Skeletal muscle tissue (tissue), 4 donors: ENCODE data around the gene GPR62. TPM values are rescaled to one million over a fixed set of nuclear protein-coding genes. Genes with fewer than 3 reads are reported as not detected.

ENCODE experiments used
- H3K27ac ChIP-seq: one replicate; pipeline ENCODE4 v1.7.0; 2013; ENCODE audit warnings: mild to moderate bottlenecking, low read depth, low read length, inconsistent platforms
- H3K27me3 ChIP-seq, 3 donors: one replicate each; pipeline ENCODE4 v1.7.0; 2013; ENCODE audit warnings: low read length in 3 of 3; ENCODE audit not compliant: control insufficient read depth in 3 of 3, insufficient read depth in 3 of 3
- H3K36me3 ChIP-seq, 3 donors: one replicate each; pipeline ENCODE4 v1.7.0; 2013; ENCODE audit warnings: low read length in 3 of 3; ENCODE audit not compliant: control insufficient read depth in 3 of 3, insufficient read depth in 3 of 3
- H3K4me1 ChIP-seq, 3 donors: one replicate each; pipeline ENCODE4 v1.7.0; 2013; ENCODE audit warnings: low read length in 3 of 3, mild to moderate bottlenecking in 3 of 3; ENCODE audit not compliant: control insufficient read depth in 3 of 3, insufficient read depth in 3 of 3
- H3K4me3 ChIP-seq, 3 donors: one replicate each; pipeline ENCODE4 v1.7.0; 2013; ENCODE audit warnings: low read length in 3 of 3
- H3K9ac ChIP-seq, 3 donors: one replicate each; pipeline ENCODE4 v1.7.0; 2013; ENCODE audit warnings: low read length in 3 of 3, mild to moderate bottlenecking in 3 of 3, moderate library complexity in 2 of 3, low read depth in 1 of 3
- H3K9me3 ChIP-seq, 3 donors: one replicate each; pipeline ENCODE4 v1.7.0; 2013; ENCODE audit warnings: low read length in 3 of 3; ENCODE audit not compliant: control insufficient read depth in 3 of 3
- total RNA-seq: library from RNA; depleted of rRNA; stranded (reverse); fragments of >200 nt; gene quantifications from one replicate; pipeline ENCODE4 v1.2.3, GENCODE V29; 2014
- donor health status: Osteomylitis.

GPR62 gene
- total RNA-seq, 1 donor from 2014 or later: 0.52 TPM

DNA sequence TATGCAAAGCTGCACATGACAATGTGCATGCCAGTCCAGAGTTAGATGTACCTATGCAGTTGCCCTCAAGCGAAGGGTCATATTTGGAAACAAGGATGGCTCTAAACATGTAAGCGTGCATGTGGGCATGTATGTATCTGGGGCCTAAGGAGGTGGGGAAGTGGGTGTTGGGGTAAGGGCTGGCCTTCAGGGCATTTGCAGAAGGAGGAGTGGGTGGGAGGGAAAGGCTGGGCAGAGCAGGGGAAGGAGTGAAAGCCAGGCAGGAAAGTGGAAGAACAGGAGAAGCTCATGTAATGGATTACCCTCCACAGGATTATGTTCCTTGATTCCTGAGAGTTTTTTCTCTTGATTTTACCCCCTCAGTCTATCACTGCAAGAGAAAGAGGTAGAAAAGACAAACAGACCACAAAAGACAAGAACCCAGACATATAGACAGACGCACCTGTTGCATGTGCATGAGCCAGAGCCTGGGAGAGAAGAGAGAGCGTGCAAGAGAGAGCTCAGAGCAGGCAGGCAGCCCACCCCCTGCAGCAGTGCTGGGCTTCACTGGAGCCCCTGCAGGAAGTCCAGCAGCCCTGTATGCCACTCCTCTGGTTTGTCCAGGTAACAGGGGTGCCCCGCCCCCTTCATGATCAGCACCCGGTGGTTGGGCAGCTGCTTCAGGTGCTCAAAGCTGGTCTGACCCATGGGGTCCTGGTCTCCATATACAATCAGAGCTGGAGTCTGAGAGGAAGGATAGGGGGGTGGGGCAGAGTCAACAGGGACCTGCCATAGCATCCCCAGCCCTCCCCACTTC is 13.9 kb downstream of the GPR62 start:
- Histone ChIP-seq H3K27me3 (no peaks in the 10 kb centered on the region), H3K9me3 (no peaks in the 10 kb centered on the region), H3K4me3 (no peak overlapping the region), H3K27ac (no peak overlapping the region), H3K36me3 (peaks cover 0 to 3% (median 2%) of the 10 kb centered on the region in 3 donors), H3K4me1 (peaks cover 61 to 73% (median 62%) of the 10 kb centered on the region in 3 donors), H3K9ac (peak overlapping the region in 1 of 3 donors; percentile 45)

DNA sequence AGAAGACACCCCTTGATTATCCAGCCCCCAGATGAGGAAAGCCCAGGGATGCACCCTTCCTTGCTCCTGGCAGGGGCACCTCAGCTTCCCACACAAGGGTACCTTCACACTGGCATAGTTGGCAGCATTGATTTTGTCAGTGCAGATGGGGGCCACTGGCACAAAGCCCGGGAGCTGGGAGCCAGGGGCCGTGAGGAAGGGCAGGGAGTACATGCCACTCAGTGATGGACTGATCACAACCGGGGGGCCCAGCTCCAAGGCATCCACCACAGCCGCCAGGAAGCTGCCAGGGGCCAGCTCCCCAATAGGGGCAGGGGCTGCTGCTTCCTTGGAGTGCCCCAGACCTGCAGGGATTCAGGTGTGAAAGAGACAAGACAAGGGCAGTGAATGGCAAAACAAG is 14.7 kb downstream of the GPR62 start:
- Histone ChIP-seq H3K4me3 (no peak overlapping the region), H3K4me1 (peaks cover 61 to 73% (median 63%) of the 10 kb centered on the region in 3 donors), H3K27ac (peak overlapping the region; percentile 19), H3K9me3 (no peaks in the 10 kb centered on the region), H3K36me3 (peaks cover 0 to 3% (median 2%) of the 10 kb centered on the region in 3 donors), H3K9ac (peak overlapping the region in 2 of 3 donors; percentile 30 to 50), H3K27me3 (no peaks in the 10 kb centered on the region)

DNA sequence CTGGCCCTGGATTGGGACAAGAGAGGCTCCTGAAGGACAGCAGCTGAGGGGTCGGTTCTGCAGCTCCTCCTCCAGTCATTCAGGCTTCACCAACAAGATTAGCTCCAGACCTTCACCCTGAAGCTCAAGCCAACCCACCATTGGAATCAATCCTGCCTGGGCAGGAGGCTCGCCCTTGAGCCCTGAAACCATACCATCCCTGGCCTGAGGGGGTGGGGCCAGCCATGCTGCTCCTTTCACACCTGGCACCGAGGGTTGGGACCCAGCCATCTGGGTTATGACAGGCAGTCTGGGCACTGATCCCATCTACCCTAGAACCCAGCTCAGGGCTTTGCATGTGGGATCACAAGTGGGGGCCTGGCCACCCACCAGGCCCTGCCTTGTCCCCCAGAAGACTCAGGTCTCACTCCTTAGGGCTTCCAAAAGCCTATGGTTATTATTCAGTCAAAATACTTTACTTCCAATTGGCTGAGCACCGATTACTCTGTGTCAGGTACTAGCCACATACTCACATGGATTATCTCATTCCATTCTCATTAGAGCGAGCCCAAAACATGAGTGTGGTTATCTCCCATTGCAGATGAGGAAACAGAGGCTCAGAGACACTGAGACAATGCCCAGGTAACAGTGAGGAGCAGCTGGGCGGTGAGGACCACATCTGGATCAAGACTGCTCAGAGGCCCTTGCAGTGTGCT is 15.6 kb downstream of the GPR62 start:
- no peaks in the 10 kb centered on the region for H3K9me3 ChIP-seq
- no peaks in the 10 kb centered on the region for H3K27me3 ChIP-seq
- peak overlapping the region; percentile 19 for H3K27ac ChIP-seq
- peaks cover 59 to 70% (median 60%) of the 10 kb centered on the region in 3 donors for H3K4me1 ChIP-seq
- no peak overlapping the region for H3K4me3 ChIP-seq
- H3K36me3 ChIP-seq: peaks cover 0 to 3% (median 2%) of the 10 kb centered on the region in 3 donors
- peak overlapping the region in 1 of 3 donors; percentile 50 for H3K9ac ChIP-seq

DNA sequence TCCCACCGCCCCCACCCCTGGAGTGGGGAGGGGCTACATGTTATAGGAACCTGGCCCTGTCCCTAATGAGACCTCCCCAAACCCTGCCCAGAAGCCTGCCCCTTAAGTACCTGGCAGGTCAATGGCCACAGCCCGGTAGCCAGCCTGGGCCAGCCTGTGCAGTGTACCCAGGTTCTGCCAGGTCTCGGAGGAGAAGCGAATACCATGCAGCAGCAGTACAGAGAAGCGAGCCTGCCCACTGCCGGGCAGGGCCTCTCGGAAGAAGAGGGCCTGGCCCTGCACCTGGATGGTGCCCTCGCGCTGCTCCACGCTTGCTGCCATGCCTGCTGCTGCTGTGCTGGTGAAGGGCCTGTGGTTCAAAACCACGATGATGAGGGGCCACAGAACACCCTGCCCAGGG is 16.2 kb downstream of the GPR62 start:
- no peak overlapping the region for H3K27ac ChIP-seq
- peak overlapping the region in 1 of 3 donors; percentile 57 for H3K9ac ChIP-seq
- no peak overlapping the region for H3K4me3 ChIP-seq
- peaks cover 55 to 67% (median 56%) of the 10 kb centered on the region in 3 donors for H3K4me1 ChIP-seq
- H3K27me3 ChIP-seq: no peaks in the 10 kb centered on the region
- peaks cover 0 to 3% (median 2%) of the 10 kb centered on the region in 3 donors for H3K36me3 ChIP-seq
- H3K9me3 ChIP-seq: no peaks in the 10 kb centered on the region

GRCh38 chr3:51974277-51974962 is 19.2 kb downstream of the GPR62 start:
- Histone ChIP-seq H3K9me3 (no peaks in the 10 kb centered on the region), H3K9ac (peak overlapping the region; percentile 92 to 100 (median 98)), H3K27me3 (no peaks in the 10 kb centered on the region), H3K4me1 (peaks cover 36 to 45% (median 39%) of the 10 kb centered on the region in 3 donors), H3K36me3 (peaks cover 0 to 3% (median 0%) of the 10 kb centered on the region in 3 donors), H3K4me3 (peak overlapping the region; percentile 76 to 97 (median 95)), H3K27ac (peak overlapping the region; percentile 98)

GRCh38 chr3:51974963-51975851 is 20.0 kb downstream of the GPR62 start, which contains the start of gene ABHD14A:
ABHD14A (plus strand) TSS chr3:51975064; CDS start chr3:51975136, 72 bp downstream.
- H3K9me3 ChIP-seq: no peaks in the 10 kb centered on the region
- H3K4me1 ChIP-seq: peaks cover 29 to 37% (median 32%) of the 10 kb centered on the region in 3 donors
- peak within 1 kb of the TSS; percentile 98 for H3K27ac ChIP-seq
- H3K36me3 ChIP-seq: peaks cover 0 to 2% (median 1%) of the 10 kb centered on the region in 3 donors
- H3K9ac ChIP-seq: peak within 1 kb of the TSS; percentile 92 to 100 (median 98)
- no peaks in the 10 kb centered on the region for H3K27me3 ChIP-seq
- H3K4me3 ChIP-seq: peak within 1 kb of the TSS; percentile 76 to 97 (median 95)

- Histone ChIP-seq H3K27ac (no peak overlapping the region), H3K36me3 (peaks cover 3 to 9% (median 5%) of the 10 kb centered on the region in 3 donors), H3K27me3 (no peaks in the 10 kb centered on the region), H3K9me3 (no peaks in the 10 kb centered on the region), H3K9ac (peak overlapping the region in 2 of 3 donors; percentile 92 to 100), H3K4me1 (peaks cover 21 to 35% (median 24%) of the 10 kb centered on the region in 3 donors), H3K4me3 (peak overlapping the region; percentile 76 to 97 (median 95))
These were observed 20.8 kb downstream of the GPR62 start for GRCh38 chr3:51975852-51976549.

GRCh38 chr3:51977446-51978142 is 22.4 kb downstream of the GPR62 start:
- no peak overlapping the region for H3K4me3 ChIP-seq
- no peaks in the 10 kb centered on the region for H3K27me3 ChIP-seq
- H3K9me3 ChIP-seq: no peaks in the 10 kb centered on the region
- H3K4me1 ChIP-seq: peaks cover 27 to 39% (median 29%) of the 10 kb centered on the region in 3 donors
- H3K27ac ChIP-seq: no peak overlapping the region
- H3K9ac ChIP-seq: no peak overlapping the region
- H3K36me3 ChIP-seq: peaks cover 3 to 9% (median 8%) of the 10 kb centered on the region in 3 donors
